ENCODE measurements around the gene EMB.
"Not testable (repeated sequence)": the region's sequence is repeated elsewhere in the genome, so short reads cannot be mapped to it uniquely, and the experiment has no call there.

Gene EMB

DNA sequence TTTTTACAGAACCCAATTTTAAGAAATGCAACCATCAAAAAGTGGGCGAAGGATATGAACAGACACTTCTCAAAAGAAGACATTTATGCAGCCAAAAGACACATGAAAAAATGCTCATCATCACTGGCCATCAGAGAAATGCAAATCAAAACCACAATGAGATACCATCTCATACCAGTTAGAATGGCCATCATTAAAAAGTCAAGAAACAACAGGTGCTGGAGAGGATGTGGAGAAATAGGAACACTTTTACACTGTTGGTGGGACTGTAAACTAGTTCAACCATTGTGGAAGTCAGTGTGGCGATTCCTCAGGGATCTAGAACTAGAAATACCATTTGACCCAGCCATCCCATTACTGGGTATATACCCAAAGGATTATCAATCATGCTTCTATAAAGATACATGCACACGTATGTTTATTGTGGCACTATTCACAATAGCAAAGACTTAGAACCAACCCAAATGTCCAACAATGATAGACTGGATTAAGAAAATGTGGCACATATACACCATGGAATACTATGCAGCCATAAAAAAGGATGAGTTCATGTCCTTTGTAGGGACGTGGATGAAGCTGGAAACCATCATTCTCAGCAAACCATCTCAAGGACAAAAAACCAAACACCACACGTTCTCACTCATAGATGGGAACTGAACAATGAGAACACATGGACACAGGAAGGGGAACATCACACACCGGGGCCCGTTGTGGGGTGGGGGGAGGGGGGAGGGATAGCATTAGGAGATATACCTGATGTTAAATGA is 19.7 kb downstream of the EMB start:
- DNase-seq, result not testable (repeated sequence)

DNA sequence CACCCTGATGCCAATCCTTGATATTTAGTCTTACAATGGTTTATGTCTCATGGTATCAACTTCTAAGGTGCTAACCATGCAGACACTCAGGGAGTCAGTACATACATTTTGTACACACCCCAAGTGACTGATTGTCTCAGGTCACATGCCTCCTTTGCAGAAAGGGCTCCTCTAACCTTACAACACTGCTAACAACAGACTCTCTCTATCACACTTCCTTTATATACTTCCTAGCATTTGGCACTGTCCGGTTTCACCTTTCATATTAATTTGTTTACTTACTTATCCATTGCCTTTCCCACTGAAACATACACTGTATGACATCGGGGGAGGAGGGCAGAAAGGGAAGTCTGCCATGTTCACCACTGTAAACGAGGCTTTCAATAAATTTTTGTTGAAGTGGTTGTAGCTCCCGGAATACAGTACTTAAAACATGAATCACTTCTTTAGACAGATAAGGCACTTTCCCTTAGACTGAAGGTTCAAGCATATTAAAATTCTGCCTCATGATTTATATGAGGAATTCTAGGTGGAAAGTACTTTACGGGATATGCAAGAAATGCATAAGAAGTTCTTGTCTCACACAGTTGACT is 20.6 kb downstream of the EMB start:
- no peak for DNase-seq

DNA sequence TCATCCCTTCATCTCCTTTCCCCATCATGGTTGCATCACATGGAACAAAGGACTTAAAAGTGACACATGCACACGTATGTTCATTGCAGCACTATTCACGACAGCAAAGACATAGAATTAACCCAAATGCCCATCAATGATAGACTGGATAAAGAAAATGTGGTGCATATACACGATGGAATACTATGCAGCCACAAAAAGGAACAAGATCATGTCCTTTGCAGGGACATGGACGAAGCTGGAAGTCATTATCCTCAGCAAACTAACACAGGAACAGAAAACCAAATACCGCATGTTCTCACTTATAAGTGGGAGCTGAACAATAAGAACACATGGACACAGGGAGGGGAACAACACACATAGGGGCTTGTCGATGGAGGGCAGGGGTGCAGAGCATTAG is 21.4 kb downstream of the EMB start:
- not testable (repeated sequence) for DNase-seq

DNA sequence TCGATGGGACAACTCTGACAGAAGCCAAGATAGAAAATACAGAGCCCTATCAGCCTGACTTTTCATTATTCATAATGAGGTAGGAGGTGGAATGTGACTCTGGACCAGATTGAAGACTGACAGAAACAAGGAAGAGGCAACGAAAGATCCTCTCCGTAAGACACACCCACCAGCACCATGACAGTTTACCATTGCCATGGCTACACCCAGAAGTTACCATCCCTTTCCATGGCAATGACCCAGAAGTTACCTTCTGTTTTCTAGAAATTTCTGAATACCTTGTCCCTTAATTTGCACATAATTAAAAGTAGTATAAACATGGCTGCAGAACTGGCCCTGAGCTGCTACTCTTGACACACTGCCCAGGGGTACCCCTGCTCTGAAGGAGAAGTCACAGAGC is 24.5 kb downstream of the EMB start:
- DNase-seq, result not testable (repeated sequence)

DNA sequence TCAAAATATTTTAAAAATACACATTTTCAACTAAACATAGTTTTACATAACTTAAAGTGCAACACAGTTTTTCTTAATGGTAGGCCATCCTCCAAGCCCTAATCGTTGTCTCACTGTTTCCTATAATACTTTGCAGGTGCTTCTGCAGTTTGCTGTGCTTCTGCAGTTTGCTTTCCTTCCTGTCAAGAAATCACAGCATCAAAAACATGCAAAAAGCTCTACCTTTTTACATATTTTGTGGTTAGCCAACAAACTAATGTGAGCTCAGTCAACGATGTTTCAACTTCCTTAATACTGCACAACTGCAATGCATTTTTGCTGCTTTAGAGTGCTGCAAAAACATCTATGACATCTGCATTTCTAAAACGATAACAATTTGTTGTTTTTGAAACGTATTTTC is 25.2 kb downstream of the EMB start:
- no peak for DNase-seq

DNA sequence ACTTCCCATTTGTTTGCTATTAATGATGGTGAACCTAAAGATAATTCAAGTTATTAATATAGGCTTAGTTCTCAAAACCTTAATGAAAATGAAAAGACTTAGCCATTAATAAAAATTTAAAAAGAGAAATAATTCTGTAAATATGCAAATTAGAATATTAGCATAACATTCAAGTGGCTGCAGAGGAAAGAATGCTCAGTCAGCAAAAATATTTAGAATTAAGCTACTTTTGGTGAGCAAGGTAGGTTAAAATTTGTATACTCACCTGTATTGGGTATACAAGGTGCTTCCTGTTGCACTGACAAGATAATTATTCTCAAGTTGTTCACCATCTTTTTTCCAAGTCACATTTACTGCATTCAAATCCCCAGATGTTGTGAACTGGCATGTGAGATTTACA is 30.2 kb downstream of the EMB start:
- DNase-seq, result not testable (repeated sequence)

DNA sequence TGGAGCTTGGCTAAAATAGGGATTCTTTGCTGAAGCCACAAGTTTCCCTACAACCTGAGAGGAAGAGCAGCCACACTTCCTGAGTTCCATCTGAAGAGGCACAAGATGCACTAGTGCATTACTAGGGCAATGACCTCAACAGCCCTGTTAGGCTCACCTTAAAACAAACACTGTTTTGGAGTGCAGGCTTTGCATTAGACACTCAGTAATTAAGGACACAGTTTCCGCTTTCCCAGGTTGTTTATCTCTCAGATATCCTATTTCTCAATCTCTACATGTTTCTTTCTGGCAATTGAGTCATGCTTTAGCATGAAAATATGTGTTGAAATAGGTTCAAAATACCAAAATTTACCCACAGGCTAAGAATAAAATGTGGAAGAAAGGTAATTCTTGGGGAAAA is 34.2 kb downstream of the EMB start:
- DNase-seq, result no peak

DNA sequence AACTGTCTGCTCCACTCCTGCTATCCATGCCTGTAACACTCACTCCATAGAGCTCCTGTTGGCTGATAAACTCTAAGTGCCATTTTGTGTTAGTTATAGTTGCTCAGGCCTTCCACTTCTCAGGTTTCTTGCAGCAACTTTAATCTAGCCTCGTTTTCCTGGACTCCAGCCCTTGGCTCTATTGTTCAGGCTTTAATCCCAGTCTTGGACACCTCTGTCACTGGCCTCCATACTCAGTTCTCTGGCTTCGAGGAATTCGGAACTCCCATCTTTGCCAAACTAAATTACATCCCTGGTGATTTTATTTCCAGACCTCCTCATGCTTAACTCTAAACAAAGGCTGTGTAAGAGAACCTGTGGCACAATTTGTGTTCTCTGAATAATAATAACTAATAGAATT is 39.8 kb downstream of the EMB start:
- no peak for DNase-seq

DNA sequence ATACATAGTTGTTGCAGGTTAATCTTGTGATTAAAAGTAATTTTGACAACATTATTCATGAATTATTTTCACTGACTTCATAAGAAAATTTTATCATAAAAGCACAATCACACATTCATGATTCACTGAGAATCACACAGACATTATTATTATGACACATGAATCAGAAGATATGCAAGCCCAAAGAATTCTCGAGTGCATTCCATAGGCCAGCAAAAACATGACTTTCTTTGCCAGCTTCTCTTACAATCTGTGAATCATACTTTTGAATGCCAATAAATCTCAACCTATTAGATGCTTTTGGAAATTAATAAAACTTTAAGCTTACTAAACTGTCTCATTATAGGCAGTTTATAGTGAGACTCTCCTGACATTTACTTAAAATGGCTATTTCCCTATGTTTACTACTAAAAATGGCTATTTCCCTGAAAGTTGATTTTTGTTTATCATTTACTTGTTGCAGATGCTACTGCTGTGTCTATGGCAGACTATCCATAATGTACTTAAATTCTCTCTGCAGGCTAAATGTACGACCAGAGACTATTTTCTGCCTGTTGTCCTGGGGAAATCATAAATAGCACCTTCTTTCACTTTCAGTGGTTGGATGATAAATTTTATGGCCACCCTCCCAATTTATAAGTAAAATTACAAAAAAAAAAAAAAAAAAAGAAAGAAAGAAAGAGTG is 47.0 kb downstream of the EMB start:
- not testable (repeated sequence) for DNase-seq

DNA sequence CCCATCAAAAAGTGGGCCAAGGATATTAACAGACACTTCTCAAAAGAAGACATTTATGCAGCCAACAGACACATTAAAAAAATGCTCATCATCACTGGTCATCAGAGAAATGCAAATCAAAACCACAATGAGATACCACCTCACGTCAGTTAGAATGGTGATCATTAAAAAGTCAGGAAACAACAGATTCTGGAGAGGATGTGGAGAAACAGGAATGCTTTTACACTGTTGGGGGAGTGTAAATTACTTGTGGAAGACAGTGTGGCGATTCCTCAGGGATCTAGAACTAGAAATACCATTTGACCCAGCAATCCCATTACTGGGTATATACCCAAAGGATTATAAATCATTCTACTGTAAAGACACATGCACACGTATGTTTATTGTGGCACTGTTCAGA is 48.8 kb downstream of the EMB start:
- not testable (repeated sequence) for DNase-seq

DNA sequence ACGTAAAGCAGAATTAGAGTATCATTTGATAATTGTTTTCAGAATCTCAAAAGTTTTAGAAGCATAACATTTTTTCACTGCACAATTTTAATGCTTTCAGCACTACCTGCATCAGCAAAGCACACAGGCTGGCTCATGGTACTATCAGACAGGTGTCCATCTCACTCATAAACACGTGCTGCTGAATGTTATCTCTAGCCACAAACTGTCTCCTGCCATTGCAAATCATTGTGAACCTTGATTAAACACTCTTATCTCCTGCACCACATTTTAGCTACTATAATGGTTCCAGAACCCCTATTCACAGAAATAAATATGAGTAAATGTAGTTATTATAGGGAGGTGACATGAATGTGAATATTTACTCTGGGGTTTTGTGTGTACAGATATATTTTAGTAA is 56.7 kb downstream of the EMB start:
- not testable (repeated sequence) for DNase-seq

DNA sequence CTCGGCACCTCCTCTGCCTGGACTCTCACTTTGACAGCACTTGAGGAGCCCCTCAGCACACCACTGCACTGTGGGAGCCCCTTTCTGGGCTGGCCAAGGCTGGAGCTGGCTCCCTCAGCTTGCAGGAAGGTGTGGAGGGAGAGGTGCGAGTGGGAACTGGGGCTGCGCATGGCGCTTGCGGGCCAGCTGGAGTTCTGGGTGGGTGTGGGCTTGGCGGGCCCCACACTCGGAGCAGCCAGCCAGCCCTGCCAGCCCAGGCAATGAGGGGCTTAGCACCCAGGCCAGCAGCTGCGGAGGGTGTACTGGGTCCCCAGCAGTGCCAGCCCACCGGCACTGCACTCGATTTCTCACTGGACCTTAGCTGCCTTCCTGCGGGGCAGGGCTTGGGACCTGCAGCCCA is 64.4 kb downstream of the EMB start:
- DNase-seq, result not testable (repeated sequence)

DNA sequence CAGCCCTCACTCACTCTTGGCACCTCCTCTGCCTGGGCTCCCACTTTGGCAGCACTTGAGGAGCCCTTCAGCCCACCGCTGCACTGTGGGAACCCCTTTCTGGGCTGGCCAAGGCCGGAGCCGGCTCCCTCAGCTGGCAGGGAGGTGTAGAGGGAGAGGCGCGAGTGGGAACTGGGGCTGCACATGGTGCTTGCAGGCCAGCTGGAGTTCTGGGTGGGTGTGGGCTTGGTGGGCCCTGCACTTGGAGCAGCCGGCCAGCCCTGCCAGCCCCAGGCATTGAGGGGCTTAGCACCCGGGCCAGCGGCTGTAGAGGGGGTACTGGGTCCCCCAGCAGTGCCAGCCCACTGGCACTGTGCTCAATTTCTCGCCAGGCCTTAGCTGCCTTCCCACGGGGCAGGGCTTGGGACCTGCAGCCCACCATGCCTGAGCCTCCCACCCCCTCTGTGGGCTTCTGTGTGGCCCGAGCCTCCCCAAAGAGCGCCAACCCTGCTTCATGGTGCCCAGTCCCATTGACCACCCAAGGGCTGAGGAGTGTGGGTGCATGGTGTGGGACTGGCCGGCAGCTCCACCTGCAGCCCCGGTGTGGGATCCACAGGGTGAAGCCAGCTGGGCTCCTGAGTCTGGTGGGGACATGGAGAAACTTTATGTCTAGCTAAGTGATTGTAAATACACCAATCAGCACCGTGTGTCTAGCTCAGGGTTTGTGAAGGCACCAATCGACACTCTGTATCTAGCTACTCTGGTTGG is 71.6 kb downstream of the EMB start:
- DNase-seq, result not testable (repeated sequence)

DNA sequence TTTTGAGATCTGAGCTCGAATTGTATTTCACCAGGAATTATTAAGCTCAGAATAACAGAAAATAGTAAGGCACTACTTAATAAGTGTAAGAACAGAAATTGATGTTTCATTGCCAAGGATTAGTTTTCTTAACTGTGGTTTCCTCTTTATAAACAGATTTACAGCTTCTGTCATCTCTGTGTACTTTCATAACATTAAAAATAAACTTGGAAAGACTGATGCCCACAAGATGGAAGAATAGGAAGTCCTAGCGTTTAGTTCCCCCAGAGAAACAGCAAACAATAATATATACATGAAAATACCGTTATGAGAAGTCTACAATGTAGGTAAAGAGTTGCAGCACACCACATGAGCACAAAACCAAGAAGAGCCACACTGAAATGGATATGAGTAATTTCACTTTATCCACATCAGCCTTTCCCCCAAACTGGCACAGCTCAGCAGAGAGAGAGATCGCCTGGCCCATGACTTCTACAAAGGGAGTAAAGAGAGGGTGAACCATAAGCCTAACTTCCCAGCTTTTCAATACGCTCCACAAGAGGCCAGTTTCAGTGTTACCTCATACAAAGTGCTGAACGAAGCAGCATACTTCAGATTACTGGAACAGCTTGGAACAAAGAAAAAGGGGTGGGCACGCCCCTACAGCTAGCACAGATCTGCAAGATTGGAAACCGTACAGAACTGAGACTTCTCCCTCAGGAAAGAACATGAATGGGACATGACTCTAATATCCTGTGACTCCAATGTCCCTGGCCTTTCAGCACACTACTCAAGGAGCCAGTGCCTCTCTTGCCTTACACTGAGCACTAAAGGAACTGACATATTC is 75.4 kb downstream of the EMB start:
- no peak for DNase-seq

DNA sequence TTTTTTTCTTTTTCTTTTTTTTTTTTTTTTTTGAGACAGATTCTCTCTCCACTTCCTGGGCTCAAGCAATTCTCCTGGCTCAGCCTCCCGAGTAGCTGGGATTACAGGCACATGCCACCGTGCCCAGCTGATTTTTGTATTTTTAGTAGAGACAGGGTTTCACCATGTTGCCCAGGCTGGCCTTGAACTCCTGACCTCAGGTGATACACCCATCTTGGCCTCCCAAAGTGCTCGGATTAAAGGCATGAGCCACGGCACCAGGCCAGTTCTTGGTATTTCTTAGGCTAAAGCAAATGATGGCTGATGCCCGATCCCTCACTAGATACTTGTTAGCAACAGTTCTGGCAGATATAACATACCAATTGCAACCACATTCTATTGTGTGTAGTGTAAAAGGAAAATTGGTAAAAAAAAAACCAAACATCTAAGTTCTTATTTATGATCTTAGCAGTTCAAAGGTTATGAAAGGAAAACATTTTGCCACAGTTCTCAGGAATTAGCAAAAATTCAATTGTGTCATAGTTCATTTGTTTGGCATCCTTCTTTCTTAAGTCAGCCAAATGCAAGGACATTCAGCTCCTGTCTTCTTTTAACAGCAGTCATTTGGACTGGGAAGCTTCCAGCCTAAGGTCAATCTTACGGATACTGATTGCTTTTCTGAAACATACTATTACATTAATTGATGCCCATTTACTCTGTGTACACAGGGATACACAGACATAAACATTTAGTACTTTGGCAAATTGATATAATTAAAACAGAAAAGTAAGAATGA is 76.4 kb downstream of the EMB start:
- not testable (repeated sequence) for DNase-seq

DNA sequence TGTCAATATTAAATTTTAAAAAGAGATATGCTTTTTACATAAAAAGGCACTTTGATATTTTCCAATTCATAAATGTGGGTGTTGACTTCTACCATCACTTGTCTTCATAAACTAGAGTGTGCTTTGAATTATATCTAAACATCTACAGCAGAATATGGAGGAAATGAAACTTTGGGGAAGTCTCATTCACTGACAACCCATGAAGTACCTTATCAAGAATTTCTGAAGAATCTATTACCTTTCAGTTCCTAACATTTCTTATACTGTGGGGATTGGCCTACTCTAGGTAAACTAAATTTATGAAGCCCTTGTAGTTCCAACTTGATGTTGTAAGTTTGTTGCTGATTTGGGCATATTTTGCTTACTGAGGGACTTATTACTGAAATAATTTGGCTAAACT is 81.9 kb downstream of the EMB start:
- no peak for DNase-seq

DNA sequence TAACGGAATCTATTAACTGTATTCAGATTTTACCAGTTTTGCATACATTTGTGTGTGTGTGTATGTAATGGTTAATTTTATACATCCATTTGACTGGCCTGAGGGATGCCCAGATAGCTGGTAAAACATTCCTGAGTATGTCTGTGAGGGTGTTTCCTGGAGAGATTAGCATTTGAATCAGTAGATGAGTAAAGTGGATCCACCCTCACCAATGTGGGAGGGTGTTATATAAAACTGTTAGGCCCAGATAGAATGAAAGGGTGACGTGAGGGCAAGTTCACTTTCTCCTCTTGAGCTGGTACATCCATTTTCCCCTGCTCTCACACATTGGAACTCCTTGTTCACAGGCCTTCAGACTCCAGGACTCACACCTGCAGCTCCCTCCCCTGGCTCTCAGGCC is 88.7 kb downstream of the EMB start:
- DNase-seq, result no peak

Measured in NCI-H1694 treated with DMSO at 0.1 percent for 48 hours (cell line).